A549 treated with CORT108297 at 1 μM for 4 hours (cell line): ENCODE data around the gene C6. TPM values are rescaled to one million over a fixed set of nuclear protein-coding genes. Genes with fewer than 3 reads are reported as not detected.

Experiments
- total RNA-seq: library from RNA; stranded (reverse); fragments of 200-300 nt; extraction: Qiagen RNA extraction; gene quantifications from 5 replicates; pipeline ENCODE4 v1.2.3, GENCODE V29; 2022

Gene C6
- total RNA-seq: not detected in 5 replicates

GRCh38 chr5:41213340-41213739 is at the start of gene C6:
Gene C6, minus strand, starts transcription at chr5:41213532. Its CDS starts 10,302 bp downstream, at chr5:41203230.

Other genes with a start within 250 kb of the C6 start
- gene MROH2B, start 142.2 kb downstream of the C6 start, total RNA-seq: not detected in 5 replicates